H1 (cell line): ENCODE data around the gene MEF2C. TPM values are rescaled to one million over a fixed set of nuclear protein-coding genes. Genes with fewer than 3 reads are reported as not detected.

Experiments used
- CTCF ChIA-PET: fragments of 300-600 bp; sonication (Branson Sonifier 250); formaldehyde crosslinking; loops from one replicate; lab custom pipeline; 2021; ENCODE audit not compliant: partially characterized antibody; lab: Charles Lee
- POLR2A ChIA-PET: fragments of 300-600 bp; sonication (Branson Sonifier 250); formaldehyde crosslinking; loops from one replicate; lab custom pipeline; 2021; ENCODE audit warnings: inconsistent platforms; ENCODE audit not compliant: partially characterized antibody; lab: Charles Lee
- DNase-seq, 2 experiments: peaks; one replicate each; pipeline versions ENCODE4 v3.0.0 to v3.0.0-alpha.2; 2010 to 2022; ENCODE audit warnings: low spot score in 2 of 2, low read depth in 1 of 2, mixed read lengths in 1 of 2
- FAIRE-seq: peaks from 2 replicates; lab custom pipeline; 2011; peaks lifted over from hg19 to GRCh38; lab: Jason Lieb, UNC
- H2AFZ ChIP-seq: 2 replicates; pipeline ENCODE4 v1.8.1; 2012; ENCODE audit warnings: low read length, inconsistent platforms
- H2AK5ac ChIP-seq: 2 replicates; pipeline ENCODE4 v1.6.1; 2013; ENCODE audit warnings: low read depth, low read length
- H2BK120ac ChIP-seq: replicated peaks from 2 replicates; pipeline ENCODE3; 2013; ENCODE audit warnings: low read depth, low read length, inconsistent platforms
- H2BK12ac ChIP-seq: 2 replicates; pipeline ENCODE4 v1.6.1; 2013; ENCODE audit warnings: low read depth, low read length
- H2BK15ac ChIP-seq: 2 replicates; pipeline ENCODE4 v1.6.1; 2013; ENCODE audit warnings: low read length
- H2BK20ac ChIP-seq: 2 replicates; pipeline ENCODE4 v1.6.1; 2013; ENCODE audit warnings: low read length
- H2BK5ac ChIP-seq: 2 replicates; pipeline ENCODE4 v1.6.1; 2013; ENCODE audit warnings: low read depth, low read length
- H3K14ac ChIP-seq: 2 replicates; pipeline ENCODE4 v1.6.1; 2013; ENCODE audit warnings: inconsistent platforms; ENCODE audit not compliant: insufficient read length
- H3K18ac ChIP-seq: 2 replicates; pipeline ENCODE4 v1.6.1; 2013; ENCODE audit warnings: low read length; ENCODE audit errors: extremely low read depth
- H3K23ac ChIP-seq: 2 replicates; pipeline ENCODE4 v1.6.1; 2013; ENCODE audit warnings: inconsistent platforms; ENCODE audit not compliant: insufficient read length
- H3K23me2 ChIP-seq: 2 replicates; pipeline ENCODE4 v1.6.1; 2013; ENCODE audit warnings: low read depth, low read length
- H3K27ac ChIP-seq: 2 replicates; pipeline ENCODE4 v1.6.1; 2011; ENCODE audit warnings: low read depth, low read length, inconsistent platforms
- H3K27me3 ChIP-seq, 4 experiments: replicated peaks in 1 of 4; 1 replicate in 1 of 4; 2 replicates in 3 of 4; pipeline versions ENCODE4 v1.6.1 to v1.8.1; 2011 to 2013; ENCODE audit warnings: low read length in 3 of 4, mild to moderate bottlenecking in 3 of 4, inconsistent platforms in 2 of 4, mixed read lengths in 2 of 4, moderate library complexity in 1 of 4; ENCODE audit not compliant: control insufficient read depth in 3 of 4, insufficient read depth in 3 of 4; ENCODE audit errors: extremely low read depth in 1 of 4
- H3K36me3 ChIP-seq, 4 experiments: 2 replicates each; pipeline versions ENCODE4 v1.6.1 to v1.8.1; 2011 to 2013; ENCODE audit warnings: mild to moderate bottlenecking in 4 of 4, low read length in 3 of 4, moderate library complexity in 2 of 4, control low read depth in 1 of 4, inconsistent platforms in 1 of 4; ENCODE audit not compliant: insufficient read depth in 4 of 4, control insufficient read depth in 2 of 4
- H3K4ac ChIP-seq: replicated peaks from 2 replicates; pipeline ENCODE3; 2013; ENCODE audit warnings: low read length, low read depth, mixed read lengths, inconsistent platforms; ENCODE audit not compliant: insufficient read length
- H3K4me1 ChIP-seq, 4 experiments: replicated peaks in 1 of 4; 1 replicate in 1 of 4; 2 replicates in 3 of 4; pipeline versions ENCODE4 v1.6.1 to v1.8.1; 2011 to 2013; ENCODE audit warnings: low read length in 3 of 4, inconsistent platforms in 2 of 4, mixed read lengths in 1 of 4; ENCODE audit not compliant: insufficient read depth in 4 of 4, control insufficient read depth in 3 of 4
- H3K4me2 ChIP-seq, 2 experiments: 2 replicates each; pipeline versions ENCODE4 v1.6.1 to v1.8.1; 2011 to 2013; ENCODE audit warnings: low read depth in 2 of 2, low read length in 2 of 2, control low read depth in 1 of 2, inconsistent platforms in 1 of 2, mild to moderate bottlenecking in 1 of 2; ENCODE audit not compliant: insufficient read depth in 1 of 2
- H3K4me3 ChIP-seq, 4 experiments: fragments of 200-600, 300-600 bp in 1 of 4; sonication (generic), shearing (Covaris generic), sonication (Bioruptor Twin) in 1 of 4; 2 replicates each; pipeline versions ENCODE4 v1.5.1 to v1.8.1; 2011 to 2016; ENCODE audit warnings: low read length in 4 of 4, low read depth in 3 of 4, control low read depth in 2 of 4, inconsistent platforms in 2 of 4, mild to moderate bottlenecking in 2 of 4, mixed read lengths in 1 of 4, moderate library complexity in 1 of 4; ENCODE audit not compliant: insufficient read depth in 2 of 4; ENCODE audit errors: extremely low read depth in 1 of 4
- H3K56ac ChIP-seq: replicated peaks from 2 replicates; pipeline ENCODE3; 2013; ENCODE audit warnings: low read depth, mild to moderate bottlenecking, mixed read lengths, low read length, inconsistent platforms; ENCODE audit not compliant: insufficient read length
- H3K79me1 ChIP-seq: 2 replicates; pipeline ENCODE4 v1.6.1; 2013; ENCODE audit warnings: low read depth, low read length, control low read depth
- H3K79me2 ChIP-seq, 2 experiments: 2 replicates each; pipeline versions ENCODE4 v1.6.1 to v1.8.1; 2012 to 2013; ENCODE audit warnings: low read length in 2 of 2, mild to moderate bottlenecking in 2 of 2, inconsistent platforms in 1 of 2; ENCODE audit not compliant: insufficient read depth in 2 of 2, control insufficient read depth in 1 of 2
- H3K9ac ChIP-seq, 4 experiments: replicated peaks in 1 of 4; 1 replicate in 1 of 4; 2 replicates in 3 of 4; pipeline versions ENCODE4 v1.6.1 to v1.8.1; 2011 to 2013; ENCODE audit warnings: low read depth in 3 of 4, low read length in 3 of 4, control low read depth in 2 of 4, mild to moderate bottlenecking in 2 of 4, moderate library complexity in 2 of 4, inconsistent platforms in 1 of 4; ENCODE audit errors: extremely low read depth in 1 of 4
- H3K9me3 ChIP-seq, 2 experiments: 2 replicates each; pipeline versions ENCODE4 v1.6.1 to v1.8.1; 2012 to 2013; ENCODE audit warnings: mild to moderate bottlenecking in 2 of 2, moderate library complexity in 2 of 2, control low read depth in 1 of 2, inconsistent platforms in 1 of 2, low read depth in 1 of 2, low read length in 1 of 2, mixed read lengths in 1 of 2; ENCODE audit not compliant: insufficient read depth in 2 of 2
- H4K20me1 ChIP-seq, 2 experiments: replicated peaks in 1 of 2; 2 replicates each; pipeline versions ENCODE3 to v1.8.1; 2011 to 2013; ENCODE audit warnings: inconsistent platforms in 2 of 2, low read length in 2 of 2, mild to moderate bottlenecking in 1 of 2; ENCODE audit not compliant: insufficient read depth in 2 of 2, control insufficient read depth in 1 of 2
- H4K5ac ChIP-seq: 2 replicates; pipeline ENCODE4 v1.6.1; 2013; ENCODE audit warnings: low read length, low read depth, mixed read lengths, inconsistent platforms; ENCODE audit not compliant: insufficient read length
- H4K8ac ChIP-seq: 2 replicates; pipeline ENCODE4 v1.8.0; 2013; ENCODE audit warnings: mild to moderate bottlenecking, moderate library complexity, low read length, inconsistent platforms; ENCODE audit not compliant: insufficient read depth; ENCODE audit errors: extremely low read depth
- H4K91ac ChIP-seq: replicated peaks from 2 replicates; pipeline ENCODE3; 2013; ENCODE audit warnings: low read length, mixed read lengths, inconsistent platforms; ENCODE audit not compliant: insufficient read length
- CHD1 ChIP-seq: IDR thresholded peaks from 2 replicates; pipeline ENCODE4 v1.6.1; 2012; ENCODE audit warnings: low read depth, low read length, improper control_type of control experiment
- CTBP2 ChIP-seq: IDR thresholded peaks from 2 replicates; pipeline ENCODE4 v1.7.0; 2011; ENCODE audit warnings: borderline replicate concordance, mild to moderate bottlenecking, moderate library complexity, mixed read lengths, low read length; ENCODE audit not compliant: insufficient read depth, insufficient read length
- HDAC6 ChIP-seq: IDR thresholded peaks from one replicate; pipeline ENCODE4 v1.7.1; 2012; ENCODE audit warnings: low read depth, mild to moderate bottlenecking, inconsistent platforms, low read length, moderate library complexity
- NANOG ChIP-seq: IDR thresholded peaks from 2 replicates; pipeline ENCODE4 v1.6.1; 2011; ENCODE audit warnings: low read length, low read depth, mild to moderate bottlenecking, inconsistent platforms; ENCODE audit not compliant: insufficient read depth, poor library complexity, severe bottlenecking
- RNF2 ChIP-seq: fragments of 200-900, 300-1000 bp; sonication (generic); IDR thresholded peaks from 2 replicates; pipeline ENCODE4 v1.7.1; 2016; ENCODE audit warnings: borderline replicate concordance, low read depth, mild to moderate bottlenecking, antibody characterized with exemption, low read length; ENCODE audit not compliant: poor library complexity, severe bottlenecking; ENCODE audit errors: missing control alignments
- TAF1 ChIP-seq: IDR thresholded peaks from 2 replicates; pipeline ENCODE4 v1.6.1; 2011; ENCODE audit warnings: mild to moderate bottlenecking, low read depth, low read length
- WGBS, 2 experiments: shearing (Covaris generic) in 1 of 2; methylation state at CpG; one replicate each; pipeline versions ENCODE4 v1.1.6 to v1.1.7; 2013 to 2015; ENCODE audit warnings: low lambda C conversion rate in 2 of 2, mixed read lengths in 2 of 2, inconsistent platforms in 1 of 2, low coverage in 1 of 2, missing lambda C conversion rate in 1 of 2; ENCODE audit not compliant: insufficient replicate concordance in 2 of 2, insufficient coverage in 1 of 2, insufficient read length in 1 of 2; ENCODE audit errors: extremely low coverage in 1 of 2, missing lambda C conversion rate in 1 of 2; 5-methylcytosine and 5-hydroxymethylcytosine counted together
- polyA plus RNA-seq, 7 experiments: library from polyadenylated mRNA; depleted of rRNA in 3 of 7; stranded (reverse) in 5 of 7; unstranded in 2 of 7; fragments of >200 nt in 5 of 7; fragments of 200-250 nt in 2 of 7; gene quantifications; 1 replicate in 5 of 7; 2 replicates in 1 of 7; 4 replicates in 1 of 7; pipeline versions ENCODE4 v1.2.1 to v1.2.3, GENCODE V29; 2011 to 2013; ENCODE audit warnings: missing spikeins in 2 of 7, mixed read lengths in 2 of 7
- total RNA-seq: library from RNA; stranded (reverse); fragmentation: NEBNext Ultra II Directional; extraction: Animal tissue kit (Norgen Biotek cat#: 25700); gene quantifications from 2 replicates; pipeline ENCODE4 v1.2.1, GENCODE V29; 2021
- TF ChIP-seq, protein P1 (sequence below): IDR thresholded peaks from 2 replicates; pipeline ENCODE4 v1.6.1; 2012; ENCODE audit warnings: inconsistent platforms

The MEF2C gene
- total and polyA plus RNA-seq, 2 of the 8 experiments (the other 6 are each of a cell fraction or from before 2014, with no cell fraction given): 0.59 to 0.99 TPM

DNA sequence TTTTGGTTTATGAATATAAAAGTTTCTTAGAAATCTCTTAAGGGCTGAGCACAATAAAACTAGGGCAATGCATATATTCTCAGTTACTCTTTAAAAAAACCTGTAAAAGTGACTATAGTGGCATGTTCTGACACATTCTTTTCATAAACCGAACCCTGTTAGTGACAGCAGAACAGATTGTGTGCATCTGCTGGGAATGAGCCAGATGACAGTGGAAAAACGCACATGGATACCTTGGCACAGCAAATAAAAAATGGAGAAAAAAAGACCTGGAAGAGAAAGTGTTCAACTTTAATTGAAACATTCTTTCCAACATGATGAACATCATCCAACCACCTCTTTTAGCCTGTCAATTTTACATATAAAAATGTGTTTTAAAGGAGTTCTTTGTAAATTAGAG, 12.7 kb downstream of the MEF2C start:
- Histone ChIP-seq H3K14ac (no peak overlapping the region), H3K27ac (no peak overlapping the region), H3K4me1 (no peaks in the 10 kb centered on the region), H4K8ac (no peak overlapping the region), H3K23me2 (peaks cover 2% of the 10 kb centered on the region; the same call in 1 of the 2 replicates), H2BK5ac (no peak overlapping the region), H4K20me1 (no peaks in the 10 kb centered on the region), H3K79me2 (no peaks in the 10 kb centered on the region), H3K36me3 (no peaks in the 10 kb centered on the region), H3K9ac (no peak overlapping the region), H4K5ac (no peak overlapping the region), H3K56ac (no peak overlapping the region), H2AK5ac (no peak overlapping the region), H4K91ac (no peak overlapping the region), H3K23ac (no peak overlapping the region), H2BK120ac (no peak overlapping the region), H3K9me3 (no peaks in the 10 kb centered on the region), H3K4me3 (no peak overlapping the region), H3K79me1 (no peaks in the 10 kb centered on the region), H2BK15ac (no peak overlapping the region), H3K18ac (no peak overlapping the region), H2BK12ac (no peak overlapping the region), H3K4me2 (no peak overlapping the region), H3K4ac (no peak overlapping the region), H2BK20ac (no peak overlapping the region), H2AFZ (no peak overlapping the region; the same call in 1 of the 2 replicates), H3K27me3 (no peaks in the 10 kb centered on the region)
- no peak for DNase-seq
- FAIRE-seq: no peak
- CTCF ChIA-PET: no interaction called here
- 94% methylated on average over 2 of the region's 2 CpGs; no CpG with 5 or more reads in 1 of the 2 experiments for WGBS, 2 experiments
- POLR2A ChIA-PET: no interaction called here
- no peak for TF ChIP-seq CTBP2
- no peak for TF ChIP-seq HDAC6
- TF ChIP-seq, protein P1, sequence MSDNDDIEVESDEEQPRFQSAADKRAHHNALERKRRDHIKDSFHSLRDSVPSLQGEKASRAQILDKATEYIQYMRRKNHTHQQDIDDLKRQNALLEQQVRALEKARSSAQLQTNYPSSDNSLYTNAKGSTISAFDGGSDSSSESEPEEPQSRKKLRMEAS: no peak
- no peak for TF ChIP-seq CHD1
- TF ChIP-seq TAF1: no peak
- no peak for TF ChIP-seq NANOG
- no peak for TF ChIP-seq RNF2
